ENCODE measurements around the gene MAST3.

GRCh38 chr19:18099623-18099995, 2.0 kb downstream of the MAST3 start:
- TF ChIP-seq POLR2A (IDR thresholded peaks at IDR 0.05; ENCODE audit: low read depth, low read length) (no peak), SPI1 (IDR thresholded peaks at IDR 0.05; ENCODE audit: low read depth, low read length) (no peak), TAF1 (IDR thresholded peaks at IDR 0.05; ENCODE audit: low read depth, low read length) (no peak), POLR2AphosphoS5 (IDR thresholded peaks at IDR 0.05; ENCODE audit: low read depth, low read length) (no peak)

Data from GM12891 (cell line).